Osteocyte (in vitro differentiated cells): ENCODE measurements around the gene RTN4R. TPM values are rescaled to one million over a fixed set of nuclear protein-coding genes. Genes with fewer than 3 reads are reported as not detected.
A peak's percentile ranks its signal among the peaks of the same experiment; 100 is the strongest.

ENCODE experiments used
- DNase-seq: peaks from one replicate; pipeline ENCODE4 v3.0.0; 2021; ENCODE audit warnings: mixed read lengths; ENCODE audit not compliant: unreplicated experiment; ENCODE audit errors: extremely low spot score
- H3K27ac Mint-ChIP-seq: one replicate; pipeline ENCODE4 v1.8.0; 2021; ENCODE audit warnings: mild to moderate bottlenecking, mixed read lengths; ENCODE audit not compliant: unreplicated experiment
- H3K27me3 Mint-ChIP-seq: one replicate; pipeline ENCODE4 v1.8.0; 2021; ENCODE audit warnings: mixed read lengths; ENCODE audit not compliant: unreplicated experiment
- H3K36me3 Mint-ChIP-seq: one replicate; pipeline ENCODE4 v1.8.0; 2021; ENCODE audit warnings: mixed read lengths; ENCODE audit not compliant: unreplicated experiment
- H3K4me1 Mint-ChIP-seq: one replicate; pipeline ENCODE4 v1.8.0; 2021; ENCODE audit warnings: mixed read lengths; ENCODE audit not compliant: unreplicated experiment
- H3K4me3 Mint-ChIP-seq: one replicate; pipeline ENCODE4 v1.8.0; 2021; ENCODE audit warnings: mild to moderate bottlenecking, moderate library complexity, mixed read lengths; ENCODE audit not compliant: unreplicated experiment
- H3K9me3 Mint-ChIP-seq: one replicate; pipeline ENCODE4 v1.8.0; 2021; ENCODE audit warnings: mixed read lengths; ENCODE audit not compliant: unreplicated experiment
- CTCF ChIP-seq: fragments of 200-600 bp; sonication (generic); IDR thresholded peaks from 2 replicates; pipeline ENCODE4 v1.5.0; 2021; ENCODE audit warnings: antibody characterized with exemption, mild to moderate bottlenecking, moderate library complexity
- total RNA-seq: library from RNA; stranded (reverse); gene quantifications from 2 replicates; pipeline ENCODE4 v1.2.1, GENCODE V29; 2021

Gene RTN4R
- total RNA-seq, 1 donor from 2014 or later = 1.5 TPM

DNA sequence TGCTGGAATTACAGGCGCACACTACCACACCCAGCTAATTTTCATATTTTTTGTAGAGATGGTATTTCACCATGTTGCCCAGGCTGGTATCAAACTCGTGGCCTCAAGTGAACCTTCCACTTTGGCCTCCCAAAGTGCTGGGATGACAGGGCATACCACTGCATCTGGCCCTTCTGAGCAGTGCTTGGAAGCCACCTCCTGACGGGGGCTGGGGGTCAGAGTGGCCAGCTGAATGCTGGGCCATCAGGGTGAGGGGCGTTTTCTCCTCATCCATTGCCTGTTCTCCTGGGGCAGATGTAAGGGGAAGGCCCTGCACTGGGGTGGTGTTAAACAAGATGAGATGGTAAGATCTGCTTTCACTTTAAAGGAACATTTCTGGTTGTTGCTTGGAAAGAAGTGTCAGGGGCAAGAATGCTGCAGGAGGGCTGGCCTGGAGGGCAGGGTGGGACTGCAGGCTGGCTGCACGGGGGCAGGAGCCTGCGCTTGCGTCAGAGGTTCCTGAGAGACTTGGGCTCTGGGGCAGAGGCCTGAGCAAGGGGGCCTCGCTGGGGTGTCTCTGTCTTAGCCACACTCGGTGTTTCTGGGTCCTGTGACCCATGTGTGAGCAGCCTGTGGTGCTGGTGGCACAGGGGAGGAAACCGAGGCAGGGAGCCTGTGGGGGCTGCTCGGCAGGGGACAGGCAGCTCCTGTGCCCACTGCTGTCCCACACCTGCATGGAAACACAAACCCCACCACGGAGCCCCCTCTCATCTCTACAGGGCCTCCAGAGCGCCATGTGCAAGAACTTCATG, 34.5 kb upstream of the RTN4R start:
- Mint-ChIP-seq H3K36me3 (no peaks in the 10 kb centered on the region), H3K4me3 (no peak overlapping the region), H3K27ac (no peak overlapping the region), H3K27me3 (peaks cover 14% of the 10 kb centered on the region), H3K4me1 (peaks cover 9% of the 10 kb centered on the region), H3K9me3 (no peaks in the 10 kb centered on the region)
- no peak for DNase-seq
- TF ChIP-seq CTCF = no peak

DNA sequence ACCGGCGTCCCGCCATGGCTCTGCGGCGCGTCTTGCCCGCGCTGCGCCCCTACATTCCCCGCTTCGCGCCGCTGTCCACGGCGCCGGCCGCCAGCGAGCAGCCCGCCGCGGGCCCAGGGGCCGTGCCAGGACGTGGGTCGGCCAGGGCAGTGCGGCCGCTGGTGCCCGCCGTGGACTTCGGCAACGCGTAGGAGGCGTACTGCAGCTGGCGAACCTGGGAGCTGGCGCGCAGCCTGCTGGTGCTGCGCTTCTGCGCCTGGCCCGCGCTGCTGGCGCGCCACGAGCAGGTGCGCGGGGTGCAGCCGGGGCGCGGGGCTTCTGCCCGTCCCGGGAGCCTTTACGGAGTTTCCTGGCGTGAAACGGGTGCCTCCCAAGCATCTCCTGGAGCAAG, 31.6 kb upstream of the RTN4R start:
- Mint-ChIP-seq H3K4me1 (peaks cover 9% of the 10 kb centered on the region), H3K36me3 (no peaks in the 10 kb centered on the region), H3K27ac (no peak overlapping the region), H3K9me3 (no peaks in the 10 kb centered on the region), H3K4me3 (no peak overlapping the region), H3K27me3 (peaks cover 27% of the 10 kb centered on the region)
- DNase-seq = no peak
- no peak for TF ChIP-seq CTCF

- H3K27me3 Mint-ChIP-seq = peaks cover 28% of the 10 kb centered on the region
- no peak overlapping the region for H3K27ac Mint-ChIP-seq
- no peaks in the 10 kb centered on the region for H3K36me3 Mint-ChIP-seq
Measured at GRCh38 chr22:20298803-20299745, 31.0 kb upstream of the RTN4R start.

GRCh38 chr22:20298110-20298802, 30.1 kb upstream of the RTN4R start:
- no peak for DNase-seq
- Mint-ChIP-seq H3K9me3 (no peaks in the 10 kb centered on the region), H3K27ac (no peak overlapping the region), H3K4me1 (peaks cover 9% of the 10 kb centered on the region), H3K36me3 (no peaks in the 10 kb centered on the region), H3K27me3 (peaks cover 30% of the 10 kb centered on the region), H3K4me3 (peak overlapping the region; percentile 71)
- no peak for TF ChIP-seq CTCF

More at GRCh38 chr22:20298803-20299745, 31.0 kb upstream of the RTN4R start:
- DNase-seq = peak; percentile 89
- Mint-ChIP-seq H3K4me1 (peaks cover 9% of the 10 kb centered on the region), H3K4me3 (peak overlapping the region; percentile 71), H3K9me3 (no peaks in the 10 kb centered on the region)
- TF ChIP-seq CTCF = no peak
